ENCODE measurements around the gene ZNF408.

The ZNF408 gene

DNA sequence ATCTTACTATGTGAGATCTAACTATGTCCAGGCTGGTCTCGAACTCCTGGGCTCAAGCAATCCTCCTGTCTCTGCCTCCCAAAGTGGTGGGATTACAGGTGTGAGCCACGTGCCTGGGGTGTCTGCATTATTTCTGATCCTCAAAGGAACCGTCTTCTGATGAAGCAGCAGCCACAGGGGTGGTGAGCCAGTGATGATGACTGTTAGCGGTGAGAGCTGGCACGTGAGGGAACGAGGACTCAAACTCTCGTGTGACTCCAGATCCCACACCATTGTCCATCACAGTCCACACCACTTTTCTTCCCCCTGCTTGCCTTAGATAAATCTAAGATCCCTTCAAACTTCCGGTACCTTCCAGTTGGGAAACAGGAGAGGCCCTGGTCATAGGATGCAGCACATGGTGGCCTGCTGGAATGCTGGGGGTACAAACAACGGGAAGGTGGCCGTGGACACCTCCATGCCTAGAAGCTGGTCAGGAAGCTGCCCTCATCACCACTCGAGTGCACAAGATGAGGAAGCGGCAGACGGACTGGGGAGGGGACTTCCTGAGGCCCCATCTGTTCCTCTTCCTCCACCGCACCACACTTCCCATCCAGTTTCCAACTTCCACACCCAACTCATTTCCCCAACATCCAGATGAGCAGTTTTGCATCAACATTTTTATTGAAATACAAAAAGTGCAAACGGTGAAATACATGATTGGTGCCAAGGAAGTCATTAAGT lies 24.2 kb upstream of the ZNF408 start:
- DNase-seq: no peak

DNA sequence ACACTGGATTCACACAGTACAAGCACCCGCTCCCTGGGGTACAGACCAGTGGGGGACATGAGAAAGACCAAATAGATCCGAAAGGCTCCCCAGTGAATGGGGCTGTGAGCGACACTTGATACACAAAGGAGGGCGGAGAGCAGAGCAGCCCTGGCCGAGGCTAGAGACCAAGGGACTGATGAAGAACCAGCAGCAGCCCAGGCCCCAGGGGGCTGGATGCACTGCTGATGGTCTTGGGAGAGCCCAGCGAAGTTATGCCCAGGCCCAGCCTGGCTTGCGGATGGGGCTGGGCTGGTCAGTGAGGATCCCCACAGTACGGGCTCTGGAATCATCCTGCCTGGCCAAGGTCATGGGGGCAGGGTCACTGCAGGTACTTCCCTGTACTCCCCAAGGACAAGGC lies 23.7 kb upstream of the ZNF408 start:
- no peak for DNase-seq

DNA sequence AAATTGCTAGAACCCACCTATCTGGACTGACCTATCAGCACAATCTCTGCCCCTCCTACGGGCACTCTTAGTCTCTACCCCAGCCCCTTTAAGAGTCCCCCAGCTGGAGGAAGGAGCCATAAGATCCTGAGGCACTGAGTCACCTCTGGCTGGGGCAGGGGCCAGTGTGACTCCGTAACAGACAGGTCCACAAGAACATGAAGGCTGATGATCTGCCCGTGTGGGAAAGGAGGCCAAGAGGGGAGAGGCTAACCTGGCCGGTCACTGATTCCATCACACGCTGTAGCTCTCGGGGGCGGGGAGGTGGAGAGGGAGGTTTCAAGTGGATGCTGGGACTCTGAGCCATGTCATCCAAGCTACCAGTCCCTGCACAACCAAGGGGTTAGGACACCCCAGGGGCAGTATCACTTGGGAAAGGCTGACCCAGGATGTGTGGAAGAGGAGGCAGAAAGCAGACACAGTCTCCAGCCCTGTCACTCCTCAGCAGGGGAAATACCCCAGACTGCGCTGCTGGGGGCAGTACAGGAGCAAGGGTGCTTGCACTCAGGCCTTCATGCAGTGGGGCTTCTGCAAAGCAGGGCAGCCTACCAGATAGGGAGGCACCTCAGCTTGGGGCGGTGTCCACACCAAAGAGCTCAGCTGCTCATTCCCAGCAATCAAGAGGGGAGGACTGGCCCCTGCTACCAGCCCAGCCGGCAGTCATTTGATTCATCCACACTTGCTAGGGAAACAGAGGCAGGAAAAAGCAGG lies 22.7 kb upstream of the ZNF408 start:
- no peak for DNase-seq

DNA sequence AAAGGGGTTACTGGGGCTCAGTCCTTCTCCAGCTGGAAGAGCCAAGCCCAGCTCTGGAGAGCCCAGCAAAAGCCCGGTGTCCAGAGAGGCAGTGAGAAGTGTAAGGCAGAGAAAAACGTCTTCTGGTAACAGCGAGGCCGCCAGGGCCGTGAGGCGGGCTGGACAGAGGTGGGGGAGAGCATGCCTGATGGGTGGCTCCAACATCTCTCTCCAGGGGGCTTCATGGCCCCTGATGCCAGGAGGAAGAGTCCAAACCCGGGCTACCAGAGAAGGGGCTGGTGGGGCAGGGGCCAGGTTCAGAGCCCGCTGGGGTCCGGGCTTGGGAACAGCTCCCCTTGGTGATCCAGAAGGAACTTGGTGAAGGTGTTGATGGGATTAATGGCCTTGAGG lies 22.1 kb upstream of the ZNF408 start:
- no peak for DNase-seq

DNA sequence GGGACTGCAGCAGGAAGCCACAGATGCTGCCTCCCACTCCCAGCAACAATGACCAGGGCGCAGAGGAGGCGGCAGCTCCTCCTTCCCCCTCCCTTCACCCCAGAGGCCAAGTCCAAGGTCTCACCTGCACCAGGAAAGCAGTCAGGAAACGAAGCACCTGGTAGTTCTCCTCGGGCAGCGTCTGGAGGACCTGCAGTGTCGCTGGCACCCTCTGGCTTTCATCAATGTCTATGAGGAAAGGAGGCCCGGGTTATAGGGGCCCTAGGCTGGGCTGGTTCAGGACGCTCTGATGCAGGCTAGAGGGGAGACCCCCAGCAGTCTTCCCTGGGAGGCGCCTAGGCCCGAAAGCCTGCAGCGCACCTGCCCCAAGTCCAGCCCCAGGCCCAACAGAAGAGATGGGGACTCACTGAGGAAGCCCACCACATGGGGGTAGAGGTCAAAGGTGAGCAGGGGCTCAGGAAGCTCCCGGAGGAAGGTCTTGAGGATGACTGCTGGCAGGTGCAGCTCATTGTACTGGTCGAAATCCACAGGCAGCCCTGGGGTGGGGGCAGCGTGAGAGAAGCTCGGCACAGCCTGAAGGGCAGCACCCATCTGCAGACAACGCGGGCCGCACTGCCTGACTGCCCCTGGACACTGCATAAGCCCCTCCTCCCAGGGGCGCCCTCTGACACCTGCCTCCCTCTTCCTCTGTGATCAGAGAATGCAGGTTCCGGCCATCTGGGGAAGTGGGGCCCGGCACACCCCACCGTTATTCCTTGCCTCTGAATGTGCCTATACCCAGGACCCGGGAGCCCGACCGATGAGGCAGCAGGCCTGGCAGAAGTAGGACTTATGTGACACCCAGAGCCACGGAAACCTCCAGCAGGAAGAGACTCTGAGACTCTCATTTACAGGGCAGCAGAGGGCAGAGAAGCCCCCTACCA lies 21.3 kb upstream of the ZNF408 start:
- no peak for DNase-seq

DNA sequence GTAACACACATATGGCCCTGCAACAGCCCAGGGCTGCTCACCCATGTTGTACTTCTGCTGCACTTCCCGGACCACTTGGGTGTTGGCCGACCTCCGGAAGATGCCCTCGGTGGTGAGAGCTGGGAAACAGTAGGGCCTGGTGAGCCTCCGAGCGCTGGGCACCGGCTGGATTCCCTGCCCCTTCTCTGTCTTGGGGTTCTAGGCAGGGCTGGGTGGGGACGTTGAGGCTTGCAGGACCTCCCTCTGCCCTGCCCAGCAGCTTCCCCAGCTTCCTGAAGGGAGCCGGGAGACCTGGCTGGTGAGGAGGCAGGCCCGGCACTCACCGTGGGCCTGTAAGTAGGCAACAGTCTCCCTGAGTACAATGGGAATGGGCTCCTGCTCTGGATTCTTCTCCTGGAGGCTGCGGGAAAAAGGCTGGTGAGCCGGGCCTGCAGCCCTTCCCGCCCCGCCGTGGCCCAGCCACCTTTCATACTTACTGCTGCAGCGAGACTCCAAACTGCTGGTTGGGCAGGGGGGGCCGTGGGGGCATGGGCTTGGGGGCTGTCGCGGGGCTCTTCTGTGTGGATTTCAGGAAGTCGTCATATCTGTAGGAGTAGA lies 20.6 kb upstream of the ZNF408 start:
- no peak for DNase-seq

DNA sequence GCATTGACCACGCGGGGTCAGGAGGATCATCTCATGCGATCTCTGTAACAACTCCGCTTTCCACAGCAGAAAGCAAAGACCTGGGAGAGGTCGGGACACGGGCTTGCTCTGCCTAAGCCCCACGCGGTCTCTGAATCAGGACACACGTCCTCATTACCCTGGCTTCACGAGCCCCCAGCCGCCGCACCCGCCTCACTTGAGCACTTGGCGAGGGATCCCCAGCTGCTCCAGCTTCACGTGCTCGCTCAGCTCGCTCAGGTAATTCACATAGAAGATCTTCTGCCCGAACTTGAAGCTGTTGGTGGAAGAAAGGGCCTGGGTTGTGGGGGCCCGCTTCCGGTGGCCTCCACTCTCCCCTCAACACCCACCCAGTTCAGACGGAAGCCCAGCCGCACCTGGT lies 20.0 kb upstream of the ZNF408 start:
- no peak for DNase-seq

DNA sequence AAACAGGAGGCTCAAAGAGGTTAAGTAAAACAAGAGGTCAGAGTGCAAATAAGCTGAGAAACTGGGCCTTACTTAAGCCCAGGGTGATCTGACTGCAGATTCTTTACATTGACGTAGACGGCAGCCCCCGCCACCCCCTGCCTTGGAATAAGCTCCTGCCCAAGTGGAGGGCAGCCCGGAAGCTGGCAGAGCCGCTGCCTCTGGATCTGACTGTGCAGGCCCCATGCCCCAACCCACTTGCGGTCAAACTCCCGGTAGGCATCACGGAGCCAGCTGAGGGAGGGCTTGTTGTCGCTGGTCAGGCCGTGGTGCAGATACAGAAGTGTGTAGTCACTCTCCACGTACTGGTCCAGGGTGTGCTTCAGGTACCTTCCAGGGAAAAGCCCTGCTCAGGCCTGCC lies 19.0 kb upstream of the ZNF408 start:
- no peak for DNase-seq

DNA sequence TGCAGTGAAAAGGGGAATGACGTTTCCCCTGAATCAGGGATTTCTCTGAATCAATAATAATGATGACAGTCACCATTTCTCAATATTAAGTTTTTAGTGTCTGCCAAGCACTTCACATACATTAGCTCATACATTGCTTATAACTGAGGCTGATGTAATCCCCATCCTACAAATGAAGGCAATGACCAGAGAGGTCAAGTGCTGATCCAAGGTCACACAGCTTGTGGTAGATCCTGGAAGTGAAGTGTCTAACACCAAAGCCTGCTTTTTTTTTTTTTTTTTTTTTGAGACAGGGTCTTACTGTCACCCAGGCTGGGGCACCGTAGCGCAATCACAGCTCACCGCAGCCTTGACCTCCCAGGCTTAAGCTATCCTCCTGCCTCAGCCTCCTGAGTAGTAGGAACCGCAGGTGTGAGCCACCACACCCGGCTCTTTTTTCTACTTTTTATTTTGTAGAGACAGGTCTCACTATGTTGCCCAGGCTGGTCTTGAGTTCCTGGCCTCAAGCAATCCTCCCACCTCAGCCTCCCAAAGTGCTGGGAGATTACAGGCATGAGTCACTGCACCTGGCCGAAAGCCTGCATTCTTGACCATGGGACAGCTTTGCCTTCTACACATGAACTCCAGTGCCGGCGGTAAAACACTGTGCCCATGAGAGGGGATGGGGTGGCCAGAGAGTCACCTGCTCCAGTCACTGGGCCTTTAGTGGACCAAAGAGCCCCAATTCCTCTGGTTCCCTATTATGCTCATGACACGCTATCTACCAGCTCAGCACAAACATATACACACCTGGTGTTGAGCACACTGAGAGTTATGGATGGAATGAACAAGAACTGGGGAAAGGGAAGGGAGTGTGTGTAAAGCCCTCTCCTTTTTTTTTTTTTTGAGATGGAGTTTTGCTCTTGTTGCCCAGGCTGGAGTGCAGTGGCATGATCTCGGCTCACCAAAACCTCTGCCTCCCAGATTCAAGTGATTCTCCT lies 17.8 kb upstream of the ZNF408 start:
- no peak for DNase-seq

DNA sequence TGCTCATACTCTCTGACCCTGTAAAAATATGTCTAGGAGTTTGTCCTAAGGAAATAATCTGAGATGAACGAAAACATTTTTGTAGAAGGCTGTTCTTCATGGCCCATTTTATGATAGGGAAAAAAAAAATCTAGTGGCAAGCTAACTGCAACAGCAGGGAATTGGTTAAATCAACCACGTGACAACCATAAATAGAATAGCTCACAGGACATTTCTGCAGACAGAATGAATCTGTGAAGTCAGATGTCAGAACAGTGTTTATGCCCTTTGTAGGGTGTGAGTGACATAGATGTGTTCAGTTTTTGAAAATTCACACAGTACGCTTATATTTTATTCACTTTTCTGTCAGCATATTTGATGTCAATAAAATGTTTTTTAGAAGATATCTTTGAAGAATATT lies 16.5 kb upstream of the ZNF408 start:
- no peak for DNase-seq

DNA sequence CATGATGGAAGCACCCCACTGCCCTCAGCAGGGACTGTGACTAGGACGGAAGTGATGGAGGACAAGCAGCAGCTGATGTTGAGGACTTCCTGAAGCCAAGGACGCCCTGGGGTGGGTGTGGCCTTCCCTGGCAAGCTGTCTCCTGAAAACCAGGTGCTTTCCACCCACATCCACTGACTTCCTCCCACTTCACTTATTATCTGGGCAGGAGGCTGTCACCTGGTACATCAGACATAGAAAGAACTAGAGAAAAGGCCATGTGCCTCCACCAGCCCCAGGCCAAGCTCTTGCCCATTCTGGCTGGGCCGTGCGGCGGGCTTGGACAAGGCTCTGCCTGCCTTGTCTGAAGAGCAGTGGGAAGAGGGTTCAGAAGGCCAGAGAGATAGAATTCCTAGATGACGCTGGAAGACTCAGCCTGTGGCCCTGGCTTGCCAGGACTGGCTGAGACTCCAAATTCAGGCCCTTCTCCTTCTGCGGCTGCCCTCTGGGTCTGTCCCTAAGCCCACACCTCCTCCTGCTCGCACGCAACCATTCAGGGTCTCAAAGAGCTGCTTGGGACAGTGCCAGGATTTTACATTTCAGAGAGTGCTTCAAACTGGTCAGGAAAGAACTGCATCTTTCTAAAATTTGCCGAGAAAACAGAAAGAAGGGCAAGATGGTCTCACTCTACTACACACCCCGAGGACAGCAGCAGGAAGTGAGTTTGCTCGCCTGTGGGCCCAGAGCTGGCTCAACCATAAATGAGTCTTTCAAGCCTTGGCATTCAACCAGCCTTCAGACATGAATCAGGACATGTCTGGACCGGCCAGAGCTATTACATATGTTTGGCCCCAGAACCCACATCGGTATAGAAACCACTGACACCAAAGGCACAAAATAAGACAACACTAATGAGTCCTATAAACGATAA lies 13.7 kb upstream of the ZNF408 start:
- peak; percentile 24 for DNase-seq

DNA sequence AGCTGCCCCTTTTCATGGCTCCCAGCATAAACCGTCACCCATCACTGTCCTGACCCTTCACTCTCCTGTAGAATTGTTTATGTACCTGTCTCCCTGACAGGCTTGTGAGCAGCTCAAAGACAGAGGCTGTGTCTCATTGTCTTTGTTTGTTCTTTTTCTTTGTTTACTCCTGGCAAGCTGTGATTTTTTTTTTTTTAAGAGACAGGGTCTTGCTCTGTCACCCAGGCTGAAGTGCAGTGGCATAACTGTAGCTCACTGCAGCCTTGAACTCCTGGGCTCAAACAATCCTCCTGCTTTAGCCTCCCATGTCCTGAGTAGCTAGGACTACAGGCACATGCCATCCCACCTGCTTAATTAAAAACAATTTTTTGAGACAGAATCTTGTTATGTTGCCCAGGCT lies 10.1 kb upstream of the ZNF408 start:
- no peak for DNase-seq

DNA sequence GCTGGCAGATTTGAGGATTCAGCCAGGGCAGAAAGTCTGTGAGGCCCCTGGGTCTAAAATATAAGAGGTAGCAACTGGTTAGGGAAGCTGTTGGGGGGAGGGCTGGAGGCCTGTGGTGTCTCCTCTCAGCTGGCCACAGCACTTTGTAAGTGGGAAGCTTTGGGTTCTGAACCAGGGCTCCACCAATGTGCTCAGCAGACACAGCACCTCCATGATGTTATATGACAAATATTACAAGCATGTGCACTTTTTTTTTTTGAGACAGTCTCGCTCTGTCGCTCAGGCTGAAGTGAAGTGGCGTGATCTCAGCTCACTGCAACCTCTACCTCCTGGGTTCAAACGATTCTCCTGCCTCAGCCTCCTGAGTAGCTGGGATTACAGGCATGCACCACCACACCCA lies 8.4 kb upstream of the ZNF408 start:
- DNase-seq: peak; percentile 38

DNA sequence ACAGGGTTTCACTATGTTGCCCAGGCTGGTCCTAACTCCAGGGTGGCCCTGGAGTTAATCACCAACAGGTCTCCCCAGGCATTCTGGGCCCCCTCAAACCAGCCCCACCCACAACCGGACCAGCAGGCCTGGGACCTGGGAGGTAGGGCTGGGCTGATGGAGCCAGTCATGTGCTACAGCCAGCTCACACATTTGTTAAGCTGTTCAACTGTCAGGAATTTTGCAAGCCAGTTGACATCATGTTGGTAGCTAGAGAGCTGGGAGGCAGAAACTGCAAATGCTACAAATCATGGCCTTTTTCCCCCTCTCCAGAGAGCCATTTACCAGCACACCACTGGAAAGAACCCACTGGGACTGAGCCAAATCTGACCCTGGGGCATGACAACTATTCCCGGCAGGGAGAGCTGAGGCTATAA lies 7.2 kb upstream of the ZNF408 start:
- DNase-seq: peak; percentile 22

DNA sequence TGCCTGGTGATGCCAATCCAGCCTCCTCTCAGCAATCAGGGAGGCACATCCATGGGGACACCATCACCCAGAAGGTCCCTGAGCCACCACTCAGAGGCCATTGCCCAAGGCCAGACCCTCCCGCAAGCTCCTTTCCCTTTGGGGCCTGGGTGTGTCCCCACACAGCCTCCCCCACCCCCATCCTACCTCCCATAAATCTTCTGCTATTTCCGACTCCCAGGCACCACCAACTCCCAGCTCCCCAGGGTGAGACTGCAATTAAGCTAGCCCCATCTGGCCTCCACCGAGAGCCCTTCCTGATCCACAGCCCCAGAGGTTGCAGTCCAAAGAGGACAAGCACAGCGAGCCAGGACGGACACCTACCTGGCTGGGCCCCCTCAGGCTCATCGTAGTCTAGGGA lies 6.8 kb upstream of the ZNF408 start:
- DNase-seq: no peak

DNA sequence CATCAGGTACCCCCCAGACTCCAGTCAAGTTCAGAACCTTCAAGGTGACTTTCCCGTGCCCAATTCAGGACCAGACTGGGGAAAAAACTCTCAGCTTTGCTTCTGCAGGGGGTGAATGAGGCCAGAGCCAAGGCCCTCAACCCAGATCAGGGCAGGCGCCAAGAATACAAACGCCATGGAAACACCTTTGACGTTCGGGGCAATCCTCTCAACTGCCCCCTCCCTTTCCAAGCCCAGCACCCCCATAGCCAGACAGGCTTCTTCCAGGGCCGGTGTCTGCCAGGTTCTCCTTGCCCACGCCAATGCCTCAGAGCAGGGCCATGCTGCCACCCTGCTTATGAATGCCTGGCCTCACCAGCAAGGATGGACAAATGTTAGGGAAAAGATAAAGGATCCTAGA lies 6.2 kb upstream of the ZNF408 start:
- DNase-seq: no peak

DNA sequence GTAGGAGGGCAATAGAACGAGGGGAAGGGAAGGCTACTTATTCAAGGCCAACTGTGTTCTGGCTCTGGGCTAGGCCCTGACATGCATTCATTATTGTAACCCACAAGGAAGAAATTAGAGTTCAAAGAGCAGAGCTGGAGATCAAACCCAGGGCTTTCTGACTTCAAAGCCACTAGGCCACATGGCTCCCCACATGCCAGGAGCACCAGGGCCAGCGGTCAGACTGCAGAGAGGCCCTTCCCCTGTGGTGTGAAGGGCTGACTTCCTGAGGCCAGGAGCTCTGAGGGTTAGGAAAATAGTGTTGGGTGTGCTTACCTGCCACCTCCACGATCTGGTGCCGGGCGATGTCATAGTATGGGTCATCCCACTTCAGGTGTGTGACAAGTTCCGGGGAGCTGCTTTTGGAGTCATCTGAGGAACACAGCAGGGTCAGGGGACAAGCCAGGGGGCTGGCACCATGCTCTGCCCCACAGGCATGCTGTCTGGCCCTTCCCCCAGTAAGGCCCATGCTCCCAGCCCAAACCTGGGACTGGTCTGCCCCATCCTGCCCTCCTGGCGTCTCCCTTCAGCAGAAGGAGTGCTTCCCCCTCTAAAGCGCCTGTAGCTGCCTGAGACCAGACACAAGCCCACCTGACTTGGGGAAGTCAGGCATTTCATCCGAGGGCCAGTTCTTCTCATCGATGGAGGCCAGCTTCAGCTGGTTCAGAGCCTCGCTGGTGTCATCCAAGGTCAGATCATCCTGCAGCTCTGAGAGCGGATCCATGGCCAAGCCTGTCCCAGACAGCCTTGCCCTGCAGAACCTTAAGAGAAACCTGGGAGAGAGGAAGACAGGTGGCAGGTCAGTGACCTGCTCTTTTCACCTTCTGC lies 5.3 kb upstream of the ZNF408 start:
- no peak for DNase-seq

DNA sequence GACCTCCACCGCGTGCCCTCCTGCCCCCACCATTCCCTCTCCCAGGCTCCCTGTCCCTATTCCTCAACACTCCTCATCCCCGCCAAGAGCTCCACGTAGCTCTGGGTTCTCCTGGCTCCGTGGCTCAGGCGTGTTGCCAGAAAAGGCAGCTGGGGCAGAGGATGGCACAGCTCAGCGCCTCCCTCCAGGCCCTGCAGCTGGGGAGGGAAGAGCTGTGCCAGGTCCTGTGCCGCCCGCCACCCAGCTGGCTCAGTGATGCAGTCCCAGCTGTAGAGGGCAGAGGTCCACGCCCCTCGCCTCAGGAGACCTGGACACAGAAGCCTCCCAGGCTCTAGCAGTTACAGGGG lies 4.6 kb upstream of the ZNF408 start:
- no peak for DNase-seq

DNA sequence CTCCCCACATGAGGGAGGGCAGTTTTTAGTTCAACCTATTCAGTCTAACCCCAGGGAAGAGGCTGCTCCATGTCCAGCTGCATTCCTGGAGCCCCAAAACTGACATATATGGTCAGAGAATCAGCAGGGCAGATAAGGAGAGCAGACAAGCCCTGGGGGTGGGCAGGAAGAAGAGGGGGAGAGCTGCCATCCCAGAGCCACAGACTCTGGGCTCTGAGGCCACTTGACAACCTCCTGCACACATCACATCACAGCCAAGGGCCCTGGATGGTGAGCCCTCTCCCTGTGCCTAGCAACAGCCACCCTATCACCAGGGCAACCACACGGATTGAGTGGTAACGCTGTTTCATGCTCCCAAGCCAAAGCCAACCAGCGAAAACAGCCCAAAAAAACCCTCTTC lies 3.5 kb upstream of the ZNF408 start:
- no peak for DNase-seq

DNA sequence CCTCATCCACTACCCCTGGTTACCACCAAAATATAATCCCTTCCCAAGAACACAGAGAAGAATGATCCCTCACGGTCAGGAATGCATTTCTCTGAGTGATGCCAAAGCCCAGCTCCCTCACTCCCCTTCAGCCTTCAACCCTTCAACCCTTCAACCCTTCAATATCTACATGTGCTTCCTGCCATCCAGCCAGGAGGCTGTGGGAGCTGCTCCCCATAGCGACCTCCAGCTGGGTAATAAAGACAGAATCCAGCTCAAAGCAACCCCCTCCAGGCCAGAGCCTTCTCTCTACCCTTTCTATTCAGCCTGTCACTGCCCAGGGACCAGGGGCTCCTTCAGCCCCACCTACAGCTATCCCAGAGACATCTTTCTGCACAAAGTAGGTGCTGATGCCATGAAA lies 3.1 kb upstream of the ZNF408 start:
- DNase-seq: no peak
